ENCODE results near the gene AP3B1.

DNA sequence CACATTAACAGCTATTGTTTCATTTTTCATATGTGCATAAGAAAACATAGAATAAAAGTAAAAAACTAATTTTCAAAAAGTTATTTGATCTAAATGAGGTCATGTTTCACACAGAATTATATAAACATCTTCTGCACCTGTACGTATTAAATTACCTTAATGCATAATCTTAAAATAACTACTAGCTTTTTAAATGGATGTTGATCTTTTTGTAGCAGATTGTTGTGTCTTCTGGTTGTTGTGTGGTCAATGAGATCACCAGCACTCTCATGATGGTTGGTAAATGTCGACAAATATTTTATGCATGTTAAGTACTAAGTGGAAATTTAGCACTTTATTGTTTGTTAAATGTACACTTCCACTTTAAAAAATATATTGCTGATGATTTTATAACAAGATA, 162.0 kb downstream of the AP3B1 start:
- TF ChIP-seq, protein P1, sequence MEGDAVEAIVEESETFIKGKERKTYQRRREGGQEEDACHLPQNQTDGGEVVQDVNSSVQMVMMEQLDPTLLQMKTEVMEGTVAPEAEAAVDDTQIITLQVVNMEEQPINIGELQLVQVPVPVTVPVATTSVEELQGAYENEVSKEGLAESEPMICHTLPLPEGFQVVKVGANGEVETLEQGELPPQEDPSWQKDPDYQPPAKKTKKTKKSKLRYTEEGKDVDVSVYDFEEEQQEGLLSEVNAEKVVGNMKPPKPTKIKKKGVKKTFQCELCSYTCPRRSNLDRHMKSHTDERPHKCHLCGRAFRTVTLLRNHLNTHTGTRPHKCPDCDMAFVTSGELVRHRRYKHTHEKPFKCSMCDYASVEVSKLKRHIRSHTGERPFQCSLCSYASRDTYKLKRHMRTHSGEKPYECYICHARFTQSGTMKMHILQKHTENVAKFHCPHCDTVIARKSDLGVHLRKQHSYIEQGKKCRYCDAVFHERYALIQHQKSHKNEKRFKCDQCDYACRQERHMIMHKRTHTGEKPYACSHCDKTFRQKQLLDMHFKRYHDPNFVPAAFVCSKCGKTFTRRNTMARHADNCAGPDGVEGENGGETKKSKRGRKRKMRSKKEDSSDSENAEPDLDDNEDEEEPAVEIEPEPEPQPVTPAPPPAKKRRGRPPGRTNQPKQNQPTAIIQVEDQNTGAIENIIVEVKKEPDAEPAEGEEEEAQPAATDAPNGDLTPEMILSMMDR (IDR thresholded peaks at IDR 0.05), result no peak
- TF ChIP-seq POLR2A (IDR thresholded peaks at IDR 0.05), result no peak

Measured in testis (tissue), 2 donors.